HepG2 (cell line): ENCODE results near the gene YAP1. TPM values are rescaled to one million over a fixed set of nuclear protein-coding genes. Genes with fewer than 3 reads are reported as not detected.

Source experiments
- ERF ChIP-seq: IDR thresholded peaks from 2 replicates; pipeline ENCODE4 v1.6.1; 2018; ENCODE audit warnings: missing biosample characterization, missing genetic modification reagents
- FOXK1 ChIP-seq: sonication (generic); formaldehyde crosslinking; IDR thresholded peaks from 2 replicates; pipeline ENCODE4 v1.4.0; 2020; ENCODE audit warnings: low read depth, missing genetic modification reagents, borderline replicate concordance
- HMG20A ChIP-seq: IDR thresholded peaks from 2 replicates; pipeline ENCODE4 v1.6.1; 2016; ENCODE audit warnings: borderline replicate concordance
- NFYB ChIP-seq: sonication (generic); formaldehyde crosslinking; IDR thresholded peaks from 2 replicates; pipeline ENCODE4 v1.4.0; 2020; ENCODE audit warnings: missing genetic modification reagents
- NR1H2 ChIP-seq: sonication (generic); formaldehyde crosslinking; IDR thresholded peaks from 2 replicates; pipeline ENCODE4 v1.8.1; 2022; ENCODE audit warnings: low read depth, missing genetic modification reagents, borderline replicate concordance
- ZBTB7A ChIP-seq: sonication (generic); formaldehyde crosslinking; IDR thresholded peaks from 2 replicates; pipeline ENCODE4 v1.8.0; 2022; ENCODE audit warnings: mild to moderate bottlenecking, missing genetic modification reagents
- ZNF605 ChIP-seq: sonication (generic); formaldehyde crosslinking; IDR thresholded peaks from 2 replicates; pipeline ENCODE4 v1.8.0; 2022; ENCODE audit warnings: mild to moderate bottlenecking, missing genetic modification reagents
- ZNF619 ChIP-seq: sonication (generic); formaldehyde crosslinking; IDR thresholded peaks from 2 replicates; pipeline ENCODE4 v1.4.0; 2020; ENCODE audit warnings: mild to moderate bottlenecking, missing genetic modification reagents
- ZNF703 ChIP-seq: sonication (generic); formaldehyde crosslinking; IDR thresholded peaks from 2 replicates; pipeline ENCODE4 v1.5.1; 2020; ENCODE audit warnings: missing genetic modification reagents, mild to moderate bottlenecking, moderate library complexity, borderline replicate concordance
- ZNF775 ChIP-seq: sonication (generic); formaldehyde crosslinking; IDR thresholded peaks from 2 replicates; pipeline ENCODE4 v1.4.0; 2020; ENCODE audit warnings: missing genetic modification reagents, mild to moderate bottlenecking, moderate library complexity, borderline replicate concordance
- polyA plus RNA-seq, 8 experiments: library from polyadenylated mRNA; depleted of rRNA in 3 of 8; stranded (reverse) in 7 of 8; unstranded in 1 of 8; fragments of >200 nt; fragmentation: Illumina TruSeq in 4 of 8; extraction: Trizol in 4 of 8; gene quantifications; 2 replicates each; pipeline versions ENCODE4 v1.2.1 to v1.2.3, GENCODE V29; 2011 to 2016; ENCODE audit warnings: low read depth in 4 of 8, missing spikeins in 1 of 8, mixed read lengths in 1 of 8; ENCODE audit not compliant: insufficient read depth in 1 of 8
- total RNA-seq, 5 experiments: library from RNA; depleted of rRNA; stranded (reverse); fragments of >200 nt; fragmentation: Illumina TruSeq; extraction: Trizol; gene quantifications; 2 replicates each; pipeline ENCODE4 v1.2.3, GENCODE V29; 2016; ENCODE audit warnings: low read depth in 1 of 5
- TF ChIP-seq, protein P1 (sequence below): IDR thresholded peaks from 2 replicates; pipeline ENCODE4 v1.6.1; 2012; ENCODE audit warnings: low read length, improper control_type of control experiment
- TF ChIP-seq, protein P2 (sequence below): sonication (generic); formaldehyde crosslinking; conservative IDR thresholded peaks from 2 replicates; pipeline ENCODE4 v1.4.0; 2020; ENCODE audit warnings: missing genetic modification reagents
- TF ChIP-seq, protein P3 (sequence below), 2 experiments: sonication (generic) in 1 of 2; formaldehyde crosslinking in 1 of 2; IDR thresholded peaks; 2 replicates each; pipeline versions ENCODE4 v1.4.0 to v1.6.1; 2016 to 2020; ENCODE audit warnings: borderline replicate concordance in 1 of 2, low read depth in 1 of 2, mild to moderate bottlenecking in 1 of 2, missing genetic modification reagents in 1 of 2
- TF ChIP-seq, protein P4 (sequence below): sonication (generic); formaldehyde crosslinking; IDR thresholded peaks from 2 replicates; pipeline ENCODE4 v1.4.0; 2020; ENCODE audit warnings: mild to moderate bottlenecking, missing genetic modification reagents

The YAP1 gene
- total and polyA plus RNA-seq, 2 of the 13 experiments (the other 11 are each of a cell fraction or from before 2014, with no cell fraction given): 59.5 to 91.0 TPM

DNA sequence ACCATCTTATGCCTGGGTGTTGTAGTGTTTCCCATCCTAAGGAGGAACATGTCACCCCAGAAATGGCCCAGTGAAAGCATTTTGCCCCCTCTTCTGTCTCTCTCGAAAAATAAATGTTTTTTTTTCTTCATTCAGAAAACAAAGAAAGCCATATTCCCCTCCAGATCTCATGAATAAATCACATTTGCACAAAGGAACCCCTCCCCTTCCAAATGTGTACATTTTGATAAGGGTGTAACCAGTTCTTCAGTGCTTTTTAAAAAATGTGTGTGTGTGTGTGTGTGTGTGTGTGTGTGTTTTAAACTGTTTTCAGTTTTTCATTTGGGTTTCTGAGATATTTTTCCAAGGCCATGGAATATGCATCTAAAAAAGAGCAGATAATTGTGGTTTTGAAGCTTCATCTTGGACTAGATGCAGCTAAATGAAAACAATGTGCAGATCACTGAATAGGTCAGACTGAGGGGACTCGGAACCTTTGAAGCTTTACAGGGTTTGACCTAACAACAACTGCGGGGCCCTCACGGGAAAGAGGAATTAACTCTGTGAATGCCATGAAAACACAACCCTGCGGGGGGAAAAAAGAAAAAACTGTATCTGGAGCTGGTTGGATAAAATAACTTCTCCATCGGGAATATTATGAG, 76.4 kb downstream of the YAP1 start (continued):
- TF ChIP-seq, protein P1, sequence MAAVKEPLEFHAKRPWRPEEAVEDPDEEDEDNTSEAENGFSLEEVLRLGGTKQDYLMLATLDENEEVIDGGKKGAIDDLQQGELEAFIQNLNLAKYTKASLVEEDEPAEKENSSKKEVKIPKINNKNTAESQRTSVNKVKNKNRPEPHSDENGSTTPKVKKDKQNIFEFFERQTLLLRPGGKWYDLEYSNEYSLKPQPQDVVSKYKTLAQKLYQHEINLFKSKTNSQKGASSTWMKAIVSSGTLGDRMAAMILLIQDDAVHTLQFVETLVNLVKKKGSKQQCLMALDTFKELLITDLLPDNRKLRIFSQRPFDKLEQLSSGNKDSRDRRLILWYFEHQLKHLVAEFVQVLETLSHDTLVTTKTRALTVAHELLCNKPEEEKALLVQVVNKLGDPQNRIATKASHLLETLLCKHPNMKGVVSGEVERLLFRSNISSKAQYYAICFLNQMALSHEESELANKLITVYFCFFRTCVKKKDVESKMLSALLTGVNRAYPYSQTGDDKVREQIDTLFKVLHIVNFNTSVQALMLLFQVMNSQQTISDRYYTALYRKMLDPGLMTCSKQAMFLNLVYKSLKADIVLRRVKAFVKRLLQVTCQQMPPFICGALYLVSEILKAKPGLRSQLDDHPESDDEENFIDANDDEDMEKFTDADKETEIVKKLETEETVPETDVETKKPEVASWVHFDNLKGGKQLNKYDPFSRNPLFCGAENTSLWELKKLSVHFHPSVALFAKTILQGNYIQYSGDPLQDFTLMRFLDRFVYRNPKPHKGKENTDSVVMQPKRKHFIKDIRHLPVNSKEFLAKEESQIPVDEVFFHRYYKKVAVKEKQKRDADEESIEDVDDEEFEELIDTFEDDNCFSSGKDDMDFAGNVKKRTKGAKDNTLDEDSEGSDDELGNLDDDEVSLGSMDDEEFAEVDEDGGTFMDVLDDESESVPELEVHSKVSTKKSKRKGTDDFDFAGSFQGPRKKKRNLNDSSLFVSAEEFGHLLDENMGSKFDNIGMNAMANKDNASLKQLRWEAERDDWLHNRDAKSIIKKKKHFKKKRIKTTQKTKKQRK: no peak
- no peak for TF ChIP-seq ZNF619 (CRISPR knock-in tag)
- TF ChIP-seq FOXK1: peak; percentile 73; the same call in 1 of the 2 replicates
- TF ChIP-seq, protein P2, sequence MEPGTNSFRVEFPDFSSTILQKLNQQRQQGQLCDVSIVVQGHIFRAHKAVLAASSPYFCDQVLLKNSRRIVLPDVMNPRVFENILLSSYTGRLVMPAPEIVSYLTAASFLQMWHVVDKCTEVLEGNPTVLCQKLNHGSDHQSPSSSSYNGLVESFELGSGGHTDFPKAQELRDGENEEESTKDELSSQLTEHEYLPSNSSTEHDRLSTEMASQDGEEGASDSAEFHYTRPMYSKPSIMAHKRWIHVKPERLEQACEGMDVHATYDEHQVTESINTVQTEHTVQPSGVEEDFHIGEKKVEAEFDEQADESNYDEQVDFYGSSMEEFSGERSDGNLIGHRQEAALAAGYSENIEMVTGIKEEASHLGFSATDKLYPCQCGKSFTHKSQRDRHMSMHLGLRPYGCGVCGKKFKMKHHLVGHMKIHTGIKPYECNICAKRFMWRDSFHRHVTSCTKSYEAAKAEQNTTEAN (CRISPR knock-in tag): peak; percentile 44
- TF ChIP-seq, protein P3, sequence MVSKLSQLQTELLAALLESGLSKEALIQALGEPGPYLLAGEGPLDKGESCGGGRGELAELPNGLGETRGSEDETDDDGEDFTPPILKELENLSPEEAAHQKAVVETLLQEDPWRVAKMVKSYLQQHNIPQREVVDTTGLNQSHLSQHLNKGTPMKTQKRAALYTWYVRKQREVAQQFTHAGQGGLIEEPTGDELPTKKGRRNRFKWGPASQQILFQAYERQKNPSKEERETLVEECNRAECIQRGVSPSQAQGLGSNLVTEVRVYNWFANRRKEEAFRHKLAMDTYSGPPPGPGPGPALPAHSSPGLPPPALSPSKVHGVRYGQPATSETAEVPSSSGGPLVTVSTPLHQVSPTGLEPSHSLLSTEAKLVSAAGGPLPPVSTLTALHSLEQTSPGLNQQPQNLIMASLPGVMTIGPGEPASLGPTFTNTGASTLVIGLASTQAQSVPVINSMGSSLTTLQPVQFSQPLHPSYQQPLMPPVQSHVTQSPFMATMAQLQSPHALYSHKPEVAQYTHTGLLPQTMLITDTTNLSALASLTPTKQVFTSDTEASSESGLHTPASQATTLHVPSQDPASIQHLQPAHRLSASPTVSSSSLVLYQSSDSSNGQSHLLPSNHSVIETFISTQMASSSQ (IDR thresholded peaks at IDR 0.05; ENCODE audit: low read depth): peak; percentile 57; the same call in 1 of the 2 replicates
- TF ChIP-seq, protein P3 (CRISPR knock-in tag; IDR thresholded peaks at IDR 0.05; ENCODE audit: borderline replicate concordance): no peak; the same call in 1 of the 2 replicates
- TF ChIP-seq, protein P4, sequence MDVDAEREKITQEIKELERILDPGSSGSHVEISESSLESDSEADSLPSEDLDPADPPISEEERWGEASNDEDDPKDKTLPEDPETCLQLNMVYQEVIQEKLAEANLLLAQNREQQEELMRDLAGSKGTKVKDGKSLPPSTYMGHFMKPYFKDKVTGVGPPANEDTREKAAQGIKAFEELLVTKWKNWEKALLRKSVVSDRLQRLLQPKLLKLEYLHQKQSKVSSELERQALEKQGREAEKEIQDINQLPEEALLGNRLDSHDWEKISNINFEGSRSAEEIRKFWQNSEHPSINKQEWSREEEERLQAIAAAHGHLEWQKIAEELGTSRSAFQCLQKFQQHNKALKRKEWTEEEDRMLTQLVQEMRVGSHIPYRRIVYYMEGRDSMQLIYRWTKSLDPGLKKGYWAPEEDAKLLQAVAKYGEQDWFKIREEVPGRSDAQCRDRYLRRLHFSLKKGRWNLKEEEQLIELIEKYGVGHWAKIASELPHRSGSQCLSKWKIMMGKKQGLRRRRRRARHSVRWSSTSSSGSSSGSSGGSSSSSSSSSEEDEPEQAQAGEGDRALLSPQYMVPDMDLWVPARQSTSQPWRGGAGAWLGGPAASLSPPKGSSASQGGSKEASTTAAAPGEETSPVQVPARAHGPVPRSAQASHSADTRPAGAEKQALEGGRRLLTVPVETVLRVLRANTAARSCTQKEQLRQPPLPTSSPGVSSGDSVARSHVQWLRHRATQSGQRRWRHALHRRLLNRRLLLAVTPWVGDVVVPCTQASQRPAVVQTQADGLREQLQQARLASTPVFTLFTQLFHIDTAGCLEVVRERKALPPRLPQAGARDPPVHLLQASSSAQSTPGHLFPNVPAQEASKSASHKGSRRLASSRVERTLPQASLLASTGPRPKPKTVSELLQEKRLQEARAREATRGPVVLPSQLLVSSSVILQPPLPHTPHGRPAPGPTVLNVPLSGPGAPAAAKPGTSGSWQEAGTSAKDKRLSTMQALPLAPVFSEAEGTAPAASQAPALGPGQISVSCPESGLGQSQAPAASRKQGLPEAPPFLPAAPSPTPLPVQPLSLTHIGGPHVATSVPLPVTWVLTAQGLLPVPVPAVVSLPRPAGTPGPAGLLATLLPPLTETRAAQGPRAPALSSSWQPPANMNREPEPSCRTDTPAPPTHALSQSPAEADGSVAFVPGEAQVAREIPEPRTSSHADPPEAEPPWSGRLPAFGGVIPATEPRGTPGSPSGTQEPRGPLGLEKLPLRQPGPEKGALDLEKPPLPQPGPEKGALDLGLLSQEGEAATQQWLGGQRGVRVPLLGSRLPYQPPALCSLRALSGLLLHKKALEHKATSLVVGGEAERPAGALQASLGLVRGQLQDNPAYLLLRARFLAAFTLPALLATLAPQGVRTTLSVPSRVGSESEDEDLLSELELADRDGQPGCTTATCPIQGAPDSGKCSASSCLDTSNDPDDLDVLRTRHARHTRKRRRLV: no peak
- no peak for TF ChIP-seq NR1H2 (CRISPR knock-in tag)
- TF ChIP-seq ZNF605 (CRISPR knock-in tag): no peak
- TF ChIP-seq ZBTB7A (CRISPR knock-in tag): no peak
- no peak for TF ChIP-seq ZNF703 (CRISPR knock-in tag)
- peak; percentile 83 for TF ChIP-seq HMG20A (CRISPR knock-in tag)
- no peak for TF ChIP-seq ZNF775 (CRISPR knock-in tag)
- TF ChIP-seq ERF (CRISPR knock-in tag): peak; percentile 35; the same call in 1 of the 2 replicates
- TF ChIP-seq NFYB (CRISPR knock-in tag): no peak
